GM12878 (cell line): ENCODE data around the gene TMPRSS12. TPM values are rescaled to one million over a fixed set of nuclear protein-coding genes. Genes with fewer than 3 reads are reported as not detected.

ENCODE experiments used
- ATAC-seq: fragments of 200-7000 bp; cut with Tn5 transposase; 3 replicates; pipeline ENCODE4 v1.9.1; 2020; ENCODE audit warnings: mild to moderate bottlenecking, moderate library complexity
- BruUV-seq: library from RNA; stranded (reverse); fragments of 400-500 nt; replicated peaks from 2 replicates; lab custom pipeline; 2021; lab: Mats Ljungman, UMichigan
- CTCF ChIA-PET: fragments of 300-600 bp; sonication (Branson Sonifier 250); formaldehyde crosslinking; extraction: SDS; loops from one replicate; lab custom pipeline; 2021; ENCODE audit warnings: inconsistent platforms; lab: Yijun Ruan, JAX
- POLR2A ChIA-PET: fragments of 350-600 bp; formaldehyde crosslinking; extraction: SDS; loops from one replicate; lab custom pipeline; 2021; ENCODE audit warnings: inconsistent platforms; lab: Charles Lee
- RAD21 ChIA-PET: fragments of 300-600 bp; sonication (Branson Sonifier 250); formaldehyde crosslinking; loops from one replicate; lab custom pipeline; 2023; ENCODE audit warnings: antibody characterized with exemption; ENCODE audit not compliant: unreplicated experiment; lab: Charles Lee
- SMC1A ChIA-PET: fragments of 300-600 bp; sonication (Branson Sonifier 250); formaldehyde crosslinking; loops from one replicate; lab custom pipeline; 2023; ENCODE audit not compliant: unreplicated experiment, uncharacterized antibody; lab: Charles Lee
- DNase-seq: peaks from one replicate; pipeline ENCODE4 v3.0.0-alpha.2; 2011; ENCODE audit warnings: low read depth, low spot score
- FAIRE-seq: peaks from 3 replicates; lab custom pipeline; 2011; peaks lifted over from hg19 to GRCh38; lab: Jason Lieb, UNC
- H2AFZ ChIP-seq: 2 replicates; pipeline ENCODE4 v1.6.0; 2011; ENCODE audit warnings: low read depth, low read length, control low read depth; ENCODE audit not compliant: control insufficient read depth
- H3K27ac ChIP-seq: 2 replicates; pipeline ENCODE4 v1.5.1; 2011; ENCODE audit warnings: control low read depth; ENCODE audit not compliant: control insufficient read depth, insufficient read depth
- H3K27me3 ChIP-seq, 2 experiments: replicated peaks in 1 of 2; 2 replicates each; pipeline versions ENCODE4 v1.6.0 to v1.6.1; 2011; ENCODE audit warnings: low read length in 1 of 2; ENCODE audit not compliant: control insufficient read depth in 2 of 2, insufficient read depth in 2 of 2
- H3K36me3 ChIP-seq, 2 experiments: 2 replicates each; pipeline ENCODE4 v1.5.1; 2011; ENCODE audit warnings: low read length in 1 of 2; ENCODE audit not compliant: control insufficient read depth in 2 of 2, insufficient read depth in 2 of 2
- H3K4me1 ChIP-seq: 2 replicates; pipeline ENCODE4 v1.6.1; 2011; ENCODE audit warnings: mild to moderate bottlenecking, low read length, moderate library complexity, mixed read lengths; ENCODE audit not compliant: control insufficient read depth, insufficient read depth
- H3K4me2 ChIP-seq: 2 replicates; pipeline ENCODE4 v1.6.0; 2011; ENCODE audit warnings: control low read depth; ENCODE audit not compliant: control insufficient read depth, insufficient read depth
- H3K4me3 ChIP-seq: fragments of 200-600 bp; sonication (generic); 2 replicates; pipeline ENCODE4 v1.5.1; 2016
- H3K79me2 ChIP-seq: 2 replicates; pipeline ENCODE4 v1.6.0; 2011; ENCODE audit warnings: low read length; ENCODE audit not compliant: control insufficient read depth, insufficient read depth
- H3K9ac ChIP-seq: 2 replicates; pipeline ENCODE4 v1.8.0; 2011; ENCODE audit warnings: low read length, control low read depth, mixed read lengths; ENCODE audit not compliant: control insufficient read depth, insufficient read depth
- H3K9me3 ChIP-seq: replicated peaks from 3 replicates; pipeline ENCODE4 v1.5.1; 2011; ENCODE audit warnings: mild to moderate bottlenecking, low read length; ENCODE audit not compliant: control insufficient read depth, insufficient read depth
- H4K20me1 ChIP-seq: 2 replicates; pipeline ENCODE4 v1.6.0; 2011; ENCODE audit not compliant: control insufficient read depth, insufficient read depth
- BRCA1 ChIP-seq: IDR thresholded peaks from 2 replicates; pipeline ENCODE4 v1.6.1; 2011; ENCODE audit warnings: low read depth, low read length, improper control_type of control experiment
- EGR1 ChIP-seq, 2 experiments: IDR thresholded peaks; 1 replicate in 1 of 2; 2 replicates in 1 of 2; pipeline ENCODE4 v1.6.1; 2011 to 2012; ENCODE audit warnings: low read depth in 2 of 2, low read length in 2 of 2, borderline replicate concordance in 1 of 2, mild to moderate bottlenecking in 1 of 2, moderate library complexity in 1 of 2
- ELK1 ChIP-seq: IDR thresholded peaks from 2 replicates; pipeline ENCODE4 v1.6.1; 2012; ENCODE audit warnings: low read depth, low read length, improper control_type of control experiment
- KAT2A ChIP-seq: conservative IDR thresholded peaks from 2 replicates; pipeline ENCODE4 v1.6.1; 2011; ENCODE audit warnings: low read depth, low read length; ENCODE audit not compliant: control insufficient read depth
- LARP7 ChIP-seq: fragments of 450-650 bp; IDR thresholded peaks from 2 replicates; pipeline ENCODE4 v1.6.1; 2017; ENCODE audit warnings: mild to moderate bottlenecking
- NBN ChIP-seq: fragments of 450-650 bp; IDR thresholded peaks from 2 replicates; pipeline ENCODE4 v1.6.1; 2016
- NR2C1 ChIP-seq: fragments of 450-650 bp; IDR thresholded peaks from 2 replicates; pipeline ENCODE4 v1.6.1; 2017; ENCODE audit warnings: antibody characterized with exemption, mild to moderate bottlenecking, moderate library complexity
- NR2F1 ChIP-seq: fragments of 450-650 bp; conservative IDR thresholded peaks from 2 replicates; pipeline ENCODE4 v1.6.1; 2017; ENCODE audit warnings: mild to moderate bottlenecking
- PAX8 ChIP-seq: fragments of 450-650 bp; IDR thresholded peaks from 2 replicates; pipeline ENCODE4 v1.6.1; 2017; ENCODE audit warnings: mild to moderate bottlenecking, moderate library complexity
- RAD21 ChIP-seq: IDR thresholded peaks from 2 replicates; pipeline ENCODE4 v1.6.1; 2011; ENCODE audit warnings: mild to moderate bottlenecking, low read depth, low read length, moderate library complexity; ENCODE audit not compliant: insufficient read depth
- RAD51 ChIP-seq: fragments of 450-650 bp; IDR thresholded peaks from 2 replicates; pipeline ENCODE4 v1.6.1; 2016; ENCODE audit warnings: moderate library complexity, mild to moderate bottlenecking, inconsistent platforms
- RBBP5 ChIP-seq: fragments of 200-600 bp; sonication (generic); conservative IDR thresholded peaks from 2 replicates; pipeline ENCODE4 v1.6.1; 2016
- SIN3A ChIP-seq: IDR thresholded peaks from 2 replicates; pipeline ENCODE4 v1.6.1; 2012; ENCODE audit warnings: low read depth, low read length, improper control_type of control experiment
- SIX5 ChIP-seq: IDR thresholded peaks from 2 replicates; pipeline ENCODE4 v1.6.1; 2011; ENCODE audit warnings: mild to moderate bottlenecking, low read depth, low read length, moderate library complexity; ENCODE audit not compliant: severe bottlenecking
- ZNF24 ChIP-seq: fragments of 450-650 bp; IDR thresholded peaks from 2 replicates; pipeline ENCODE4 v1.6.1; 2017; ENCODE audit warnings: antibody characterized with exemption, mild to moderate bottlenecking
- WGBS: methylation state at CpG from one replicate; pipeline ENCODE4 v1.1.6; 2016; ENCODE audit warnings: low lambda C conversion rate; ENCODE audit not compliant: insufficient replicate concordance, insufficient coverage; ENCODE audit errors: missing lambda C conversion rate; 5-methylcytosine and 5-hydroxymethylcytosine counted together
- in situ Hi-C: fragments of 300-500 bp; cut with MboI; formaldehyde crosslinking; loops from 9 replicates; pipeline ENCODE4 v1.14.3; 2018; ENCODE audit warnings: mixed read lengths
- intact Hi-C: fragments of 100-400 bp; cut with micrococcal nuclease; formaldehyde crosslinking; loops from one replicate; pipeline ENCODE4 v1.14.2; 2022; ENCODE audit not compliant: unreplicated experiment
- polyA plus RNA-seq, 11 experiments: library from polyadenylated mRNA; depleted of rRNA in 4 of 11; unstranded in 6 of 11; stranded (reverse) in 5 of 11; fragments of >200 nt; fragmentation: Nextera tagmentation in 4 of 11; fragmentation: Illumina TruSeq in 1 of 11; extraction: Ambion mirVana in 4 of 11; extraction: Trizol in 1 of 11; gene quantifications; 1 replicate in 1 of 11; 2 replicates in 10 of 11; pipeline versions ENCODE4 v1.2.1 to v1.2.3, GENCODE V29; 2011 to 2016; ENCODE audit warnings: inconsistent platforms in 2 of 11, missing spikeins in 2 of 11, low read depth in 1 of 11
- total RNA-seq, 4 experiments: library from RNA; depleted of rRNA in 3 of 4; stranded (reverse); fragments of >200 nt in 3 of 4; fragmentation: Illumina TruSeq in 1 of 4; extraction: Trizol in 1 of 4; gene quantifications; 2 replicates each; pipeline versions ENCODE4 v1.2.1 to v1.2.3, GENCODE V29; 2013 to 2021
- TF ChIP-seq, protein P1 (sequence below): IDR thresholded peaks from 2 replicates; pipeline ENCODE4 v1.6.1; 2011; ENCODE audit warnings: low read depth, mild to moderate bottlenecking, low read length, moderate library complexity, borderline replicate concordance; ENCODE audit errors: extremely low read depth

TMPRSS12 gene
- total and polyA plus RNA-seq, 10 of the 15 experiments (the other 5 are each of a cell fraction or from before 2014, with no cell fraction given) = not detected

GRCh38 chr12:50934371-50934851, 91.7 kb downstream of the TMPRSS12 start:
- WGBS = 62% methylated on average over 3 of the region's 3 CpGs
- ATAC-seq = no peak
- TF ChIP-seq RBBP5 (no peak), LARP7 (no peak), RAD51 (no peak), RAD21 (no peak), SIN3A (no peak), NBN (no peak), ZNF24 (no peak), NR2C1 (no peak), NR2F1 (no peak), KAT2A (no peak), BRCA1 (no peak), PAX8 (no peak), ELK1 (no peak), SIX5 (no peak), EGR1 (IDR thresholded peaks at IDR 0.05; ENCODE audit: borderline replicate concordance in 1 of 2, low read depth in 2 of 2, low read length in 2 of 2) (no peak)
- TF ChIP-seq, protein P1, sequence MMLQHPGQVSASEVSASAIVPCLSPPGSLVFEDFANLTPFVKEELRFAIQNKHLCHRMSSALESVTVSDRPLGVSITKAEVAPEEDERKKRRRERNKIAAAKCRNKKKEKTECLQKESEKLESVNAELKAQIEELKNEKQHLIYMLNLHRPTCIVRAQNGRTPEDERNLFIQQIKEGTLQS = no peak
- Histone ChIP-seq H2AFZ (no peak overlapping the region), H3K4me1 (no peaks in the 10 kb centered on the region), H3K4me3 (no peak overlapping the region), H3K4me2 (no peak overlapping the region), H3K9me3 (peaks cover 10% of the 10 kb centered on the region), H4K20me1 (no peaks in the 10 kb centered on the region), H3K27ac (no peak overlapping the region), H3K79me2 (no peaks in the 10 kb centered on the region), H3K36me3 (no peaks in the 10 kb centered on the region), H3K27me3 (no peaks in the 10 kb centered on the region), H3K9ac (no peak overlapping the region)
- RAD21 ChIA-PET = no interaction called here
- SMC1A ChIA-PET = interaction anchor here (1.1 kb wide), 1 partner anchor 9 kb away, joined by 3 read pairs; a partner anchor contains a TSS
- POLR2A ChIA-PET = no interaction called here
- in situ Hi-C loops (no loop called here), intact Hi-C loops (no loop called here)
- no peak for DNase-seq
- CTCF ChIA-PET = no interaction called here
- no TSS peak for BruUV-seq
- FAIRE-seq = no peak
